Bronchial epithelial cell (primary cell): ENCODE data around the gene CHERP. TPM values are rescaled to one million over a fixed set of nuclear protein-coding genes. Genes with fewer than 3 reads are reported as not detected.

Experiments
- DNase-seq: peaks from one replicate; pipeline ENCODE4 v3.0.0-alpha.2; 2010; ENCODE audit warnings: low read depth
- FAIRE-seq: peaks from 2 replicates; lab custom pipeline; 2011; peaks lifted over from hg19 to GRCh38; lab: Jason Lieb, UNC
- H3K27me3 ChIP-seq: 2 replicates; pipeline ENCODE4 v1.5.1; 2011; ENCODE audit warnings: low read length; ENCODE audit not compliant: control insufficient read depth, insufficient read depth
- H3K36me3 ChIP-seq: 2 replicates; pipeline ENCODE4 v1.5.1; 2011; ENCODE audit warnings: low read length; ENCODE audit not compliant: control insufficient read depth, insufficient read depth
- H3K4me3 ChIP-seq: 2 replicates; pipeline ENCODE4 v1.5.1; 2011; ENCODE audit warnings: mild to moderate bottlenecking, low read depth, low read length, control low read depth
- total RNA-seq: library from RNA; depleted of rRNA; stranded (reverse); fragments of >200 nt; gene quantifications from 2 replicates; pipeline ENCODE4 v1.2.1, GENCODE V29; 2014
- TF ChIP-seq, protein P1 (sequence below): IDR thresholded peaks from 2 replicates; pipeline ENCODE4 v1.5.1; 2011; ENCODE audit warnings: mild to moderate bottlenecking, moderate library complexity, low read length, control low read depth, inconsistent platforms; ENCODE audit not compliant: insufficient read depth, severe bottlenecking

The CHERP gene
- total RNA-seq, 1 donor from 2014 or later, result 2.4 TPM

- FAIRE-seq (no peak), DNase-seq (no peak)
- Histone ChIP-seq H3K4me3 (no peak overlapping the region), H3K36me3 (peaks cover 39% of the 10 kb centered on the region), H3K27me3 (no peaks in the 10 kb centered on the region)
- TF ChIP-seq, protein P1, sequence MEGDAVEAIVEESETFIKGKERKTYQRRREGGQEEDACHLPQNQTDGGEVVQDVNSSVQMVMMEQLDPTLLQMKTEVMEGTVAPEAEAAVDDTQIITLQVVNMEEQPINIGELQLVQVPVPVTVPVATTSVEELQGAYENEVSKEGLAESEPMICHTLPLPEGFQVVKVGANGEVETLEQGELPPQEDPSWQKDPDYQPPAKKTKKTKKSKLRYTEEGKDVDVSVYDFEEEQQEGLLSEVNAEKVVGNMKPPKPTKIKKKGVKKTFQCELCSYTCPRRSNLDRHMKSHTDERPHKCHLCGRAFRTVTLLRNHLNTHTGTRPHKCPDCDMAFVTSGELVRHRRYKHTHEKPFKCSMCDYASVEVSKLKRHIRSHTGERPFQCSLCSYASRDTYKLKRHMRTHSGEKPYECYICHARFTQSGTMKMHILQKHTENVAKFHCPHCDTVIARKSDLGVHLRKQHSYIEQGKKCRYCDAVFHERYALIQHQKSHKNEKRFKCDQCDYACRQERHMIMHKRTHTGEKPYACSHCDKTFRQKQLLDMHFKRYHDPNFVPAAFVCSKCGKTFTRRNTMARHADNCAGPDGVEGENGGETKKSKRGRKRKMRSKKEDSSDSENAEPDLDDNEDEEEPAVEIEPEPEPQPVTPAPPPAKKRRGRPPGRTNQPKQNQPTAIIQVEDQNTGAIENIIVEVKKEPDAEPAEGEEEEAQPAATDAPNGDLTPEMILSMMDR, result no peak
Observed at GRCh38 chr19:16520986-16521624, 21.1 kb downstream of the CHERP start.

DNA sequence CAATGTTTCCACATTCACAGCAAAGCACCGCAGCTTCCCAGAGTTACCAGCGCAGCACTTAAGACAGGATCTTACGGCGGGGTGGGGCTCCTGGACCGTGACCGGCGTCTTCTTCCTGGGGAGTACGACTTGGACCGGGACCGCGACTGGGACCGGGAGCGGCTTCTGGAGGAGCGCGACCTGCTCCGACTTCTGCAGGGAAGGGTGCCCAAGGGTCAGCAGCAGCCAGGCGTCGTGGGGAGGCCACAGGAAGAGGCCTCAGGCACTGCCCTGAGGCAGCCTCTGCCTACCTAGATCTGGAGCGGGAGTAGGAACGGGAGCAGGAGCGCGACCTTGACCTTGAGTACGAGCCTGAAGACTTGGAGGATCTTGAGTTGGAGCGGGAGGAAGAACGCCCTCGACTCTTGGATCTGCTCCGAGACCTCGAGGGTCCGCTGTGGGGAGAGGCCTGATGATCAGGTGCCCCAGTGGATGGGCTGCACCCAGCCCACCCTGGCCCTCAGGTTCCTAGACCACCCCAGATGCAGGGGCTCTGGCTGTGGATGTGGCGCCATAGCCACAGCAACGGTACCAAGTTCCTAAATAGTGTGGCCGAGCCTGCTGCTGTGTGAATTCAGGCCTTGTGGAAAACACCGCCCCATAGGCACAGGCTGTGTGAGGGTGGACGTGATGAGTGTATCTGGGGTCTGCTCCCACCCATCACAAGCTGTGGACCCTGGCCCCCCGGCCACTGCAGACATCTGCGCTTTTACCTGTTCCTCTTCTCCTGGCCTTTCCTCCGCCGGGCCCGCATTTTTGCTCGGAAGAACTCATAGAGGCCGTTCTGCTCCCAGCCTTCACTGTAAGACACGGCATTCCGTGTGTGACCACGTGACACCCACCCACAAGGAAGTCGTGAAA lies 21.9 kb downstream of the CHERP start:
- Histone ChIP-seq H3K27me3 (no peaks in the 10 kb centered on the region), H3K4me3 (no peak overlapping the region), H3K36me3 (peaks cover 37% of the 10 kb centered on the region)
- TF ChIP-seq, protein P1, result no peak
- FAIRE-seq (no peak), DNase-seq (no peak)

GRCh38 chr19:16519230-16519687 lies 23.0 kb downstream of the CHERP start:
- no peak for FAIRE-seq

DNA sequence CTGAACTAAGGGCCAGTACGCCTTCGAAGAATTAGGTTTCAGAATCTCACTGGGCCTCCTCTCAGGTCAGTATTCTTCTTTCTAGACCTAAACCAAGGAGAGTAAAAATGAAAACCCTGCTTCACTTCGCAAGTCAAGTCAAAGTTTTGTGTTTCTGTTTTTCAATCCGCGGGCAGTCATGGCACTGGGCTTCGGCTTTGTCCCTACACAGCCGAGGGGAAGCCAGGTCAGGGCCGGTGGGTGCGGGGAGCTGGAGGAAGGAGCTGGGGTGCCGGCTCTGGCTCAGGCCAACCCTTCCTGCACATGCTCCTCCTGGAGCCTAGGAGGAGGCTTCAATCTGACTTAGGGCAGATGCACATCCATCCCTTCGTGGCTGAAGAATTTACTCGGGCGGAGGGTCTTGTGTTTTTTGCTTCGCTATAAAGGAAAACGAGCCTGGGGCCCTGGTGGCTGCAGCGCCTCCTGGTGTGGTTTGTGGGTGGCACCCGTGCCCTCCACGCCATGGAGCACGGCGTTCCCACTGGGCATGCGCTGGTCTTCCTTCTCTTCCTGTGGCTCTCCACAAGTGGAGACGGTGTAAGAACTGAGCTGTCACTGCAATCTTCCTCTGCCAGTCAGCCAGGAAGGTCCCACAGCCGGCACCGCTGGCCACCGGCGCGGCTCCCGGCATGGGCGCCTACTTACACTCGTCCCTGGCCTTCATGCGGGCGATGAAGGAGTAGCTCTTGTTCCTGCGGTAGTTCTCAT lies 23.6 kb downstream of the CHERP start:
- H3K27me3 ChIP-seq, result no peaks in the 10 kb centered on the region
- DNase-seq, result no peak
- FAIRE-seq, result no peak
- TF ChIP-seq, protein P1, result peak; percentile 14
- peaks cover 33% of the 10 kb centered on the region for H3K36me3 ChIP-seq
- H3K4me3 ChIP-seq, result no peak overlapping the region

More at GRCh38 chr19:16519230-16519687, 23.0 kb downstream of the CHERP start:
- H3K36me3 ChIP-seq, result peaks cover 35% of the 10 kb centered on the region
- H3K27me3 ChIP-seq, result no peaks in the 10 kb centered on the region
- TF ChIP-seq, protein P1, result no peak
- no peak for DNase-seq
- H3K4me3 ChIP-seq, result no peak overlapping the region

DNA sequence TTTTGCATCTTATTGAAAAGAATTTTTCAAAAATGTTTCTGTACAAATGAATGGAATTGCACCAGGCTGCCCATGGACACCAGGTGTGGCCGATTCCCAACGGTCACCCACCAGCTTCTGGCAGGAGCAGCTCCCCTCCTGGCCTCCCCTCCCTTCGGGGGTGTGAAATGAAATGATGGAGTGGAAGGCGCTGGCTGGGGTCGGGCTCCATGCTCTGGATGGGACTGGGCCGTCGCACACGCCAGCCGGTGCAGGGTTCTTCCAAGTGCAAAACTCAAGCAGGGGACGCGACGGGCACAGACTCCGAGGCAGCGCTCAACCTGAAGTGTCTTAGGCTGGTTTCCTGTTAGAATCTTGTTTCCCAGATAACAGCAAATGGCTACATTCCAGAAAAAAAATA lies 24.2 kb downstream of the CHERP start:
- Histone ChIP-seq H3K27me3 (no peaks in the 10 kb centered on the region), H3K4me3 (no peak overlapping the region), H3K36me3 (peaks cover 28% of the 10 kb centered on the region)
- TF ChIP-seq, protein P1, result no peak
- FAIRE-seq (no peak), DNase-seq (no peak)
